ENCODE results near the gene ARMC6. TPM values are rescaled to one million over a fixed set of nuclear protein-coding genes. Genes with fewer than 3 reads are reported as not detected.

The ARMC6 gene
- total RNA-seq, 3 donors from 2014 or later (not counting 1 experiment from before 2014, with no cell fraction given), result 19.3 to 21.2 (median 21.0) TPM

DNA sequence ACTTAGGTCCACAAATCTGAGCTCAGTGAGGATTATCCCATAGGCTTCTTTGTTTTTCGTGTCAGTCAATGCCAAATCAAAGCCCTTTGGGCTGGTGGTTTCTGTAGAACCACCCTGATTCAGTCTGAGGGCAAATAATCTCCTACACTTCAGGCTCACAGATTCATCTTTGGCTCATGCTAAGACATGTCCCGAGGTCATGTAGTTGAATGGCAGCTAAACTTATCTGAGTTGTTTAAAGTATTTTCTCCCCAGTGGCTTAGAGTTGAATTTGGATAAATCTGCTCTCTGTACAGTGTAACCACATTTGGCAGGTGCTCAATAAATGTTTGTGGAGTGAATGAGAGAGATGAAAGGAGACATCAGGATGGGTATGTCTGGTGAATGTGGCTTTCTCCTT lies 17.3 kb downstream of the ARMC6 start:
- Histone ChIP-seq H3K27me3 (ENCODE audit: control insufficient read depth, insufficient read depth, low read length) (no peaks in the 10 kb centered on the region), H3K36me3 (ENCODE audit: control insufficient read depth, insufficient read depth, low read length) (peaks cover 35% of the 10 kb centered on the region), H3K4me1 (ENCODE audit: control insufficient read depth, insufficient read depth, low read length) (no peaks in the 10 kb centered on the region), H3K9me3 (ENCODE audit: control insufficient read depth, insufficient read depth, low read length) (no peaks in the 10 kb centered on the region), H3K27ac (ENCODE audit: low read length) (no peak overlapping the region), H3K4me3 (ENCODE audit: low read length) (no peak overlapping the region)
- TF ChIP-seq CTCF (IDR thresholded peaks at IDR 0.05), result no peak
- DNase-seq (no peak), ATAC-seq (no peak)
- no peaks in the 10 kb centered on the region for H3K36me3 Mint-ChIP-seq
- H3K27me3 Mint-ChIP-seq (ENCODE audit: low read depth in 2 of 2), result no peaks in the 10 kb centered on the region
- WGBS (ENCODE audit: insufficient coverage), result 98% methylated on average over 2 of the region's 2 CpGs
- H3K4me1 Mint-ChIP-seq, result no peaks in the 10 kb centered on the region
- H3K27ac Mint-ChIP-seq, result no peak overlapping the region
- no peaks in the 10 kb centered on the region for H3K9me3 Mint-ChIP-seq
- intact Hi-C loops (cut with micrococcal nuclease), result no loop called here
- no peak overlapping the region for H3K4me3 Mint-ChIP-seq

DNA sequence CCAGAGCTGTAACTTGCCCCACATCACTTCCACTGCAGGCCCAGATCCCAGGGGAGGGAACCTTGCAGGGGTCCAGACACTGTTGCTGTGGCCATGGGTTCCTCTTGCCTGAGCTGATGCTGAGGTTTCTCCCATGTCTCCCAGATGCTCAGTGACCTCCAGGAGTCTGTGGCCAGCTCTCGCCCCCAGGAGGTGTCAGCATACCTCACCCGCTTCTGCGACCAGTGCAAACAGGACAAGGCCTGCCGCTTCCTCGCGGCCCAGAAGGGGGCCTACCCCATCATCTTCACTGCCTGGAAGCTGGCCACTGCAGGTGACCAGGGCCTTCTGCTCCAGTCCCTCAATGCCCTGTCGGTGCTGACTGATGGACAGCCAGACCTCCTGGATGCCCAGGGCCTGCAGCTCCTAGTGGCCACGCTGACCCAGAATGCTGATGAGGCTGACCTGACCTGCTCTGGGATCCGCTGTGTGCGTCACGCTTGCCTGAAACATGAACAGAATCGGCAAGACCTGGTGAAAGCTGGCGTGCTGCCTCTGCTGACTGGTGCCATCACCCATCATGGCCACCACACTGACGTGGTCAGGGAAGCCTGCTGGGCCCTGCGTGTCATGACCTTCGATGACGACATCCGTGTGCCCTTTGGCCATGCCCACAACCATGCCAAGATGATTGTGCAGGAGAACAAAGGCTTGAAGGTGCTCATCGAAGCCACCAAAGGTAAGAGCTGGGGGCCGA lies 18.2 kb downstream of the ARMC6 start:
- no peaks in the 10 kb centered on the region for H3K36me3 Mint-ChIP-seq
- H3K4me1 ChIP-seq (ENCODE audit: control insufficient read depth, insufficient read depth, low read length), result no peaks in the 10 kb centered on the region
- no peaks in the 10 kb centered on the region for H3K27me3 Mint-ChIP-seq (ENCODE audit: low read depth in 2 of 2)
- H3K9me3 ChIP-seq (ENCODE audit: control insufficient read depth, insufficient read depth, low read length), result no peaks in the 10 kb centered on the region
- no peak overlapping the region for H3K4me3 ChIP-seq (ENCODE audit: low read length)
- H3K27ac ChIP-seq (ENCODE audit: low read length), result no peak overlapping the region
- H3K9me3 Mint-ChIP-seq, result no peaks in the 10 kb centered on the region
- H3K4me1 Mint-ChIP-seq, result no peaks in the 10 kb centered on the region
- peaks cover 37% of the 10 kb centered on the region for H3K36me3 ChIP-seq (ENCODE audit: control insufficient read depth, insufficient read depth, low read length)
- H3K27me3 ChIP-seq (ENCODE audit: control insufficient read depth, insufficient read depth, low read length), result no peaks in the 10 kb centered on the region
- WGBS (ENCODE audit: insufficient coverage), result 98% methylated on average over 20 of the region's 20 CpGs
- H3K4me3 Mint-ChIP-seq, result no peak overlapping the region
- intact Hi-C loops (cut with micrococcal nuclease), result no loop called here
- no peak for TF ChIP-seq CTCF (IDR thresholded peaks at IDR 0.05)
- H3K27ac Mint-ChIP-seq, result no peak overlapping the region
- no peak for DNase-seq
- ATAC-seq, result no peak

DNA sequence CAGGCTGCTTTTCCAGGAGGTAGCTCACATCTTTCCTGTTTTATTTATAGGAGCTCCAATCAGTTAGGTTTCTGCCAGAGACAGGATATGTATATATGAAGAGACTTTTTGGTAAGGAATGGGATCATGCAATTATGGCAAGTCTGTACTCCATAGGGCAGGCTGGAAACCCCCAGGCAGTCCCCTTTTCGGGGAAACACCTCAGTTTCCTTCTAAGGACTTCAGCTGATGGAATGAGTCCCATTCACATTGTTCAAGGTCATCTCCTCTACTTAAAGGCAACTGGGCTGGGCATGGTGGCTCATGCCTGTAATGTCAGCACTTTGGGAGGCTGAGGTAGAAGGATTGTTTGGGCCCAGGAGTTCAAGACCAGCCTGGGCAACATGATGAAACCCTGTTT lies 19.5 kb downstream of the ARMC6 start:
- Histone ChIP-seq H3K9me3 (ENCODE audit: control insufficient read depth, insufficient read depth, low read length) (no peaks in the 10 kb centered on the region), H3K27me3 (ENCODE audit: control insufficient read depth, insufficient read depth, low read length) (no peaks in the 10 kb centered on the region), H3K36me3 (ENCODE audit: control insufficient read depth, insufficient read depth, low read length) (peaks cover 46% of the 10 kb centered on the region), H3K27ac (ENCODE audit: low read length) (no peak overlapping the region), H3K4me3 (ENCODE audit: low read length) (no peak overlapping the region), H3K4me1 (ENCODE audit: control insufficient read depth, insufficient read depth, low read length) (no peaks in the 10 kb centered on the region)
- no peak for DNase-seq
- H3K27ac Mint-ChIP-seq, result no peak overlapping the region
- H3K27me3 Mint-ChIP-seq (ENCODE audit: low read depth in 2 of 2), result no peaks in the 10 kb centered on the region
- H3K9me3 Mint-ChIP-seq, result no peaks in the 10 kb centered on the region
- no peaks in the 10 kb centered on the region for H3K36me3 Mint-ChIP-seq
- no peak for TF ChIP-seq CTCF (IDR thresholded peaks at IDR 0.05)
- WGBS (ENCODE audit: insufficient coverage), result 100% methylated on average over 1 of the region's 1 CpG
- intact Hi-C loops (cut with micrococcal nuclease), result loop anchor here (1.0 kb wide), 1 partner anchor 86 kb away; no protein-coding TSS in a partner anchor
- no peak for ATAC-seq
- no peak overlapping the region for H3K4me3 Mint-ChIP-seq
- H3K4me1 Mint-ChIP-seq, result no peaks in the 10 kb centered on the region
